H9 (cell line): ENCODE results near the gene ATP1A4. TPM values are rescaled to one million over a fixed set of nuclear protein-coding genes. Genes with fewer than 3 reads are reported as not detected.

Source experiments
- DNase-seq: peaks from one replicate; pipeline ENCODE4 v3.0.0-alpha.2; 2017
- H2AFZ ChIP-seq: one replicate; pipeline ENCODE4 v1.6.1; 2013; ENCODE audit warnings: mild to moderate bottlenecking, low read length, control low read depth, moderate library complexity
- H2AK5ac ChIP-seq: 2 replicates; pipeline ENCODE4 v1.6.1; 2013; ENCODE audit warnings: low read length, control low read depth, mixed read lengths; ENCODE audit not compliant: insufficient read length
- H2BK120ac ChIP-seq: one replicate; pipeline ENCODE4 v1.6.1; 2013; ENCODE audit warnings: low read depth, mild to moderate bottlenecking, low read length, control low read depth, inconsistent platforms; ENCODE audit not compliant: poor library complexity, severe bottlenecking
- H2BK12ac ChIP-seq: 2 replicates; pipeline ENCODE4 v1.6.1; 2013; ENCODE audit warnings: low read length, control low read depth, mixed read lengths, low read depth; ENCODE audit not compliant: insufficient read length
- H2BK15ac ChIP-seq: 2 replicates; pipeline ENCODE4 v1.6.1; 2013; ENCODE audit warnings: low read depth, low read length, control low read depth
- H2BK20ac ChIP-seq: one replicate; pipeline ENCODE4 v1.6.1; 2013; ENCODE audit warnings: low read depth, mild to moderate bottlenecking, low read length, control low read depth, inconsistent platforms; ENCODE audit not compliant: poor library complexity, severe bottlenecking
- H2BK5ac ChIP-seq: 2 replicates; pipeline ENCODE4 v1.6.1; 2013; ENCODE audit warnings: low read length, control low read depth, mixed read lengths; ENCODE audit not compliant: insufficient read length
- H3K14ac ChIP-seq: 2 replicates; pipeline ENCODE4 v1.6.1; 2013; ENCODE audit warnings: low read length, control low read depth; ENCODE audit not compliant: insufficient read depth
- H3K18ac ChIP-seq: 2 replicates; pipeline ENCODE4 v1.6.1; 2013; ENCODE audit warnings: low read depth, mild to moderate bottlenecking, mixed read lengths, low read length, control low read depth; ENCODE audit not compliant: insufficient read length
- H3K23ac ChIP-seq: 2 replicates; pipeline ENCODE4 v1.6.1; 2013; ENCODE audit warnings: low read length, control low read depth, mixed read lengths, low read depth; ENCODE audit not compliant: insufficient read length
- H3K23me2 ChIP-seq: 2 replicates; pipeline ENCODE4 v1.6.1; 2013; ENCODE audit warnings: low read depth, mild to moderate bottlenecking, mixed read lengths, low read length, control low read depth; ENCODE audit not compliant: insufficient read length, poor library complexity, severe bottlenecking
- H3K27ac ChIP-seq: 2 replicates; pipeline ENCODE4 v1.5.1; 2013; ENCODE audit warnings: low read length, control low read depth, mixed read lengths, low read depth; ENCODE audit not compliant: insufficient read length
- H3K27me3 ChIP-seq: 2 replicates; pipeline ENCODE4 v1.6.1; 2013; ENCODE audit warnings: low read length, control low read depth, inconsistent platforms; ENCODE audit not compliant: insufficient read depth
- H3K4ac ChIP-seq: 2 replicates; pipeline ENCODE4 v1.6.1; 2013; ENCODE audit warnings: low read depth, mild to moderate bottlenecking, control low read depth, inconsistent platforms, low read length, moderate library complexity
- H3K4me1 ChIP-seq: 2 replicates; pipeline ENCODE4 v1.6.1; 2013; ENCODE audit warnings: low read length, control low read depth, inconsistent platforms; ENCODE audit not compliant: insufficient read depth
- H3K4me2 ChIP-seq: 2 replicates; pipeline ENCODE4 v1.6.1; 2013; ENCODE audit warnings: low read length, control low read depth, mixed read lengths; ENCODE audit not compliant: insufficient read length, insufficient read depth
- H3K56ac ChIP-seq: 2 replicates; pipeline ENCODE4 v1.6.1; 2013; ENCODE audit warnings: low read depth, mild to moderate bottlenecking, mixed read lengths, low read length, control low read depth; ENCODE audit not compliant: insufficient read length
- H3K79me1 ChIP-seq: 2 replicates; pipeline ENCODE4 v1.6.1; 2013; ENCODE audit warnings: low read depth, mild to moderate bottlenecking, moderate library complexity, low read length, control low read depth, inconsistent platforms; ENCODE audit not compliant: insufficient read depth, poor library complexity, severe bottlenecking
- H3K79me2 ChIP-seq: 2 replicates; pipeline ENCODE4 v1.6.1; 2013; ENCODE audit warnings: low read length, control low read depth, inconsistent platforms; ENCODE audit not compliant: insufficient read depth
- H3K9ac ChIP-seq: 2 replicates; pipeline ENCODE4 v1.6.1; 2013; ENCODE audit warnings: low read length, control low read depth, mixed read lengths; ENCODE audit not compliant: insufficient read length; ENCODE audit errors: extremely low read depth
- H3K9me3 ChIP-seq: one replicate; pipeline ENCODE4 v1.6.1; 2013; ENCODE audit warnings: low read depth, low read length, inconsistent platforms; ENCODE audit not compliant: control insufficient read depth
- H3T11ph ChIP-seq: one replicate; pipeline ENCODE4 v1.6.1; 2013; ENCODE audit warnings: mild to moderate bottlenecking, low read length, control low read depth, inconsistent platforms
- H4K20me1 ChIP-seq: one replicate; pipeline ENCODE4 v1.6.1; 2013; ENCODE audit not compliant: control insufficient read depth, insufficient read length, insufficient read depth
- H4K5ac ChIP-seq: 2 replicates; pipeline ENCODE4 v1.6.1; 2013; ENCODE audit warnings: low read depth, mild to moderate bottlenecking, mixed read lengths, low read length, control low read depth; ENCODE audit not compliant: insufficient read length
- H4K8ac ChIP-seq: replicated peaks from 2 replicates; pipeline ENCODE4 v1.6.1; 2013; ENCODE audit warnings: low read length, control low read depth, mixed read lengths, low read depth; ENCODE audit not compliant: insufficient read length
- H4K91ac ChIP-seq: 2 replicates; pipeline ENCODE4 v1.6.1; 2013; ENCODE audit warnings: low read depth, mild to moderate bottlenecking, moderate library complexity, mixed read lengths, low read length, control low read depth; ENCODE audit not compliant: insufficient read length
- H3K27ac Mint-ChIP-seq, 3 experiments: 2 replicates in 2 of 3; 3 replicates in 1 of 3; pipeline ENCODE4 v1.8.0; 2020 to 2021; ENCODE audit warnings: mixed read lengths in 3 of 3, mild to moderate bottlenecking in 1 of 3, moderate library complexity in 1 of 3
- H3K27me3 Mint-ChIP-seq: 2 replicates; pipeline ENCODE4 v1.8.0; 2021; ENCODE audit warnings: low read depth, mild to moderate bottlenecking, moderate library complexity, mixed read lengths
- H3K36me3 Mint-ChIP-seq, 3 experiments: 2 replicates in 2 of 3; 3 replicates in 1 of 3; pipeline ENCODE4 v1.8.0; 2020 to 2021; ENCODE audit warnings: low read depth in 3 of 3, mixed read lengths in 3 of 3; ENCODE audit not compliant: insufficient read depth in 1 of 3
- H3K4me1 Mint-ChIP-seq, 2 experiments: 2 replicates each; pipeline ENCODE4 v1.8.0; 2020; ENCODE audit warnings: mixed read lengths in 2 of 2
- H3K4me3 Mint-ChIP-seq, 2 experiments: 2 replicates in 1 of 2; 3 replicates in 1 of 2; pipeline ENCODE4 v1.8.0; 2020 to 2021; ENCODE audit warnings: mild to moderate bottlenecking in 2 of 2, mixed read lengths in 2 of 2, moderate library complexity in 1 of 2
- H3K9me3 Mint-ChIP-seq, 2 experiments: 2 replicates in 1 of 2; 3 replicates in 1 of 2; pipeline ENCODE4 v1.8.0; 2020; ENCODE audit warnings: mild to moderate bottlenecking in 2 of 2, mixed read lengths in 2 of 2, moderate library complexity in 1 of 2
- WGBS: extraction: QIAGEN DNeasy Blood & Tissue Kit; methylation state at CpG from one replicate; pipeline ENCODE4 v1.1.7; 2013; ENCODE audit warnings: missing lambda C conversion rate, low lambda C conversion rate, mixed read lengths; ENCODE audit not compliant: insufficient read length; ENCODE audit errors: extremely low coverage; 5-methylcytosine and 5-hydroxymethylcytosine counted together
- total RNA-seq: library from RNA; stranded (reverse); gene quantifications from 2 replicates; pipeline ENCODE4 v1.2.1, GENCODE V29; 2021
- TF ChIP-seq, protein P1 (sequence below): fragments of 200-600 bp; sonication (generic); conservative IDR thresholded peaks from 3 replicates; pipeline ENCODE4 v1.8.0; 2021; ENCODE audit warnings: antibody characterized with exemption, mild to moderate bottlenecking

The ATP1A4 gene
- total RNA-seq, 1 experiment from 2014 or later = 0.20 TPM

DNA sequence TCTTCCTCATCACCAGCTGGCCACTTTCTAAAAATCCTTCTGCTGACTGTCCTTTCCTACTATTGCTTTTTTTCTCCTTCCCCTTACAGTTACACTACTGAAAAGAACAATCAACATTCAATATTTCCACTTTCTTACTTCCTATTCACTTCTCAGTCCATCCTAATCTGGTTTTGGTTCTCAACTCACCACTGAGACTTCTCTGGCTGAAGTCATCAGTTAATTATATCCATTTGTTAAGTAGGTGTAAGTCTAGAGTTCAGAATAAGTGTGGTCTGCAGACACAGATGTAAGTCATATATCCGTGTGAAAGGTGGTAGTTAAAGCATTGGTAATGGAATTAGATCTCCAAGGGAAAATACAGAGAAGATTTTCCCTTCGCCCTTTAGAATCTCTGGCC lies 75.2 kb downstream of the ATP1A4 start:
- Histone ChIP-seq H4K91ac (no peak overlapping the region), H3K9ac (no peak overlapping the region), H2BK12ac (no peak overlapping the region), H2BK120ac (no peak overlapping the region), H2AK5ac (no peak overlapping the region), H3K79me1 (no peaks in the 10 kb centered on the region), H3K27me3 (no peaks in the 10 kb centered on the region), H4K5ac (no peak overlapping the region), H2BK15ac (no peak overlapping the region), H3K23ac (no peak overlapping the region), H3K27ac (no peak overlapping the region), H3K23me2 (no peaks in the 10 kb centered on the region), H2AFZ (no peak overlapping the region), H3K9me3 (no peaks in the 10 kb centered on the region), H3T11ph (no peak overlapping the region), H4K20me1 (no peaks in the 10 kb centered on the region), H3K18ac (no peak overlapping the region), H3K4me1 (no peaks in the 10 kb centered on the region), H3K4me2 (no peak overlapping the region), H3K56ac (no peak overlapping the region), H3K14ac (no peak overlapping the region), H3K79me2 (no peaks in the 10 kb centered on the region), H3K4ac (no peak overlapping the region), H4K8ac (no peak overlapping the region), H2BK5ac (no peak overlapping the region), H2BK20ac (no peak overlapping the region)
- Mint-ChIP-seq H3K27ac (no peak overlapping the region), H3K4me1 (no peaks in the 10 kb centered on the region), H3K4me3 (no peak overlapping the region), H3K36me3 (peaks cover 26 to 73% (median 34%) of the 10 kb centered on the region in 3 experiments; a peak in 6 of 7 replicates), H3K9me3 (no peaks in the 10 kb centered on the region), H3K27me3 (no peaks in the 10 kb centered on the region)
- WGBS = no CpG with 5 or more reads among the region's 2 CpGs
- TF ChIP-seq, protein P1, sequence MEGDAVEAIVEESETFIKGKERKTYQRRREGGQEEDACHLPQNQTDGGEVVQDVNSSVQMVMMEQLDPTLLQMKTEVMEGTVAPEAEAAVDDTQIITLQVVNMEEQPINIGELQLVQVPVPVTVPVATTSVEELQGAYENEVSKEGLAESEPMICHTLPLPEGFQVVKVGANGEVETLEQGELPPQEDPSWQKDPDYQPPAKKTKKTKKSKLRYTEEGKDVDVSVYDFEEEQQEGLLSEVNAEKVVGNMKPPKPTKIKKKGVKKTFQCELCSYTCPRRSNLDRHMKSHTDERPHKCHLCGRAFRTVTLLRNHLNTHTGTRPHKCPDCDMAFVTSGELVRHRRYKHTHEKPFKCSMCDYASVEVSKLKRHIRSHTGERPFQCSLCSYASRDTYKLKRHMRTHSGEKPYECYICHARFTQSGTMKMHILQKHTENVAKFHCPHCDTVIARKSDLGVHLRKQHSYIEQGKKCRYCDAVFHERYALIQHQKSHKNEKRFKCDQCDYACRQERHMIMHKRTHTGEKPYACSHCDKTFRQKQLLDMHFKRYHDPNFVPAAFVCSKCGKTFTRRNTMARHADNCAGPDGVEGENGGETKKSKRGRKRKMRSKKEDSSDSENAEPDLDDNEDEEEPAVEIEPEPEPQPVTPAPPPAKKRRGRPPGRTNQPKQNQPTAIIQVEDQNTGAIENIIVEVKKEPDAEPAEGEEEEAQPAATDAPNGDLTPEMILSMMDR = no peak
- no peak for DNase-seq
